Measurements from ENCODE around the gene MANEA.

GRCh38 chr6:95614094-95614493 lies 36.8 kb downstream of the MANEA start:
- TF ChIP-seq POLR2A (IDR thresholded peaks at IDR 0.05; ENCODE audit: low read length) (no peak), GATA1 (IDR thresholded peaks at IDR 0.05; ENCODE audit: low read depth, low read length) (no peak)

Data from erythroblast (primary cell).